ENCODE results near the gene S100A13. TPM values are rescaled to one million over a fixed set of nuclear protein-coding genes. Genes with fewer than 3 reads are reported as not detected.

The S100A13 gene
- total RNA-seq, 2 donors from 2014 or later, result 224 to 284 TPM

- no peak for DNase-seq
- Mint-ChIP-seq H3K27me3 (ENCODE audit: insufficient read depth) (no peaks in the 10 kb centered on the region), H3K27ac (no peak overlapping the region), H3K4me3 (peak overlapping the region; percentile 49), H3K4me1 (peaks cover 49% of the 10 kb centered on the region), H3K36me3 (ENCODE audit: low read depth) (peaks cover 19% of the 10 kb centered on the region), H3K9me3 (no peaks in the 10 kb centered on the region)
- Histone ChIP-seq H3K27ac (ENCODE audit: low read depth, low read length) (no peak overlapping the region), H3K9me3 (ENCODE audit: control insufficient read depth, low read length) (no peaks in the 10 kb centered on the region), H3K4me1 (ENCODE audit: control insufficient read depth, insufficient read depth, low read length) (peaks cover 3% of the 10 kb centered on the region), H3K9ac (ENCODE audit: extremely low read depth, low read length, poor library complexity, severe bottlenecking) (no peak overlapping the region), H3K27me3 (ENCODE audit: control insufficient read depth, insufficient read depth, low read length, poor library complexity, severe bottlenecking) (no peaks in the 10 kb centered on the region), H3K4me3 (ENCODE audit: low read length) (no peak overlapping the region), H3K36me3 (ENCODE audit: control insufficient read depth, insufficient read depth, low read length) (peaks cover 16% of the 10 kb centered on the region)
- WGBS, 2 experiments (ENCODE audit: insufficient coverage in 1 of 2, insufficient read length in 1 of 2), result 93 to 94% methylated on average over 3 to 7 of the region's 7 CpGs
- TF ChIP-seq, protein P1, sequence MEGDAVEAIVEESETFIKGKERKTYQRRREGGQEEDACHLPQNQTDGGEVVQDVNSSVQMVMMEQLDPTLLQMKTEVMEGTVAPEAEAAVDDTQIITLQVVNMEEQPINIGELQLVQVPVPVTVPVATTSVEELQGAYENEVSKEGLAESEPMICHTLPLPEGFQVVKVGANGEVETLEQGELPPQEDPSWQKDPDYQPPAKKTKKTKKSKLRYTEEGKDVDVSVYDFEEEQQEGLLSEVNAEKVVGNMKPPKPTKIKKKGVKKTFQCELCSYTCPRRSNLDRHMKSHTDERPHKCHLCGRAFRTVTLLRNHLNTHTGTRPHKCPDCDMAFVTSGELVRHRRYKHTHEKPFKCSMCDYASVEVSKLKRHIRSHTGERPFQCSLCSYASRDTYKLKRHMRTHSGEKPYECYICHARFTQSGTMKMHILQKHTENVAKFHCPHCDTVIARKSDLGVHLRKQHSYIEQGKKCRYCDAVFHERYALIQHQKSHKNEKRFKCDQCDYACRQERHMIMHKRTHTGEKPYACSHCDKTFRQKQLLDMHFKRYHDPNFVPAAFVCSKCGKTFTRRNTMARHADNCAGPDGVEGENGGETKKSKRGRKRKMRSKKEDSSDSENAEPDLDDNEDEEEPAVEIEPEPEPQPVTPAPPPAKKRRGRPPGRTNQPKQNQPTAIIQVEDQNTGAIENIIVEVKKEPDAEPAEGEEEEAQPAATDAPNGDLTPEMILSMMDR (conservative IDR thresholded peaks at IDR 0.05), result no peak
These were observed 12.4 kb downstream of the S100A13 start for GRCh38 chr1:153614906-153615305.

DNA sequence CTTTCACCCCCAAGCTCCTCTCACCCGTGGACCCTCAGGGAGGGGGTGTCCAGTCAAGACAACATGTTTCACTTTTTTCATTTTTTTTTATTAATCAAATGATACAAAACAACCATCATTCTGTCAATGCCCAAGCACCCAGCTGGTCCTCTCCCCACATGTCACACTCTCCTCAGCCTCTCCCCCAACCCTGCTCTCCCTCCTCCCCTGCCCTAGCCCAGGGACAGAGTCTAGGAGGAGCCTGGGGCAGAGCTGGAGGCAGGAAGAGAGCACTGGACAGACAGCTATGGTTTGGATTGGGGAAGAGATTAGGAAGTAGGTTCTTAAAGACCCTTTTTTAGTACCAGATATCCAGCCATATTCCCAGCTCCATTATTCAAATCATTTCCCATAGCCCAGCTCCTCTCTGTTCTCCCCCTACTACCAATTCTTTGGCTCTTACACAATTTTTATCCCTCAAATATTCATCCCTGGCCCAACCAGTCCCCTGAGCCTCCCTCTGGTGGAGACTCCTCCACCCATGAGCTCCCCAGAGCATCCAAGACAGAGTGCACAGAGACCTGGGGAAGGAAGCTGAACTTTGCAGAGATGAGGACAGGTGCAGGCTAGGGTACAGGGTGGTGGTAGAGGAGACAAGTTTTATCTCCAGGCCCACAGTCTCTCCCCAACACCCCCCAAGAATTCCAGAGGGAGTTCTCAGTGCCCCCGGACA lies 13.0 kb downstream of the S100A13 start:
- no peak overlapping the region for H3K9ac ChIP-seq (ENCODE audit: extremely low read depth, low read length, poor library complexity, severe bottlenecking)
- no peak overlapping the region for H3K27ac ChIP-seq (ENCODE audit: low read depth, low read length)
- Mint-ChIP-seq H3K27ac (no peak overlapping the region), H3K4me1 (peaks cover 54% of the 10 kb centered on the region), H3K9me3 (no peaks in the 10 kb centered on the region), H3K4me3 (peak overlapping the region; percentile 49), H3K27me3 (ENCODE audit: insufficient read depth) (peaks cover under 1% of the 10 kb centered on the region), H3K36me3 (ENCODE audit: low read depth) (peaks cover 14% of the 10 kb centered on the region)
- peaks cover 10% of the 10 kb centered on the region for H3K36me3 ChIP-seq (ENCODE audit: control insufficient read depth, insufficient read depth, low read length)
- DNase-seq, result no peak
- H3K4me3 ChIP-seq (ENCODE audit: low read length), result no peak overlapping the region
- H3K9me3 ChIP-seq (ENCODE audit: control insufficient read depth, low read length), result no peaks in the 10 kb centered on the region
- 92% methylated on average over 2 of the region's 2 CpGs; no CpG with 5 or more reads in 1 of the 2 experiments for WGBS, 2 experiments (ENCODE audit: insufficient coverage in 1 of 2, insufficient read length in 1 of 2)
- no peaks in the 10 kb centered on the region for H3K27me3 ChIP-seq (ENCODE audit: control insufficient read depth, insufficient read depth, low read length, poor library complexity, severe bottlenecking)
- TF ChIP-seq, protein P1 (conservative IDR thresholded peaks at IDR 0.05), result no peak
- H3K4me1 ChIP-seq (ENCODE audit: control insufficient read depth, insufficient read depth, low read length), result peaks cover 3% of the 10 kb centered on the region

GRCh38 chr1:153613406-153613805 lies 13.9 kb downstream of the S100A13 start:
- H3K4me1 Mint-ChIP-seq, result peaks cover 64% of the 10 kb centered on the region
- 85 to 88% methylated on average over 5 of the region's 5 CpGs for WGBS, 2 experiments (ENCODE audit: insufficient coverage in 1 of 2, insufficient read length in 1 of 2)
- peak overlapping the region; percentile 70 for H3K9ac ChIP-seq (ENCODE audit: extremely low read depth, low read length, poor library complexity, severe bottlenecking)
- H3K4me1 ChIP-seq (ENCODE audit: control insufficient read depth, insufficient read depth, low read length), result peaks cover 3% of the 10 kb centered on the region
- H3K27ac ChIP-seq (ENCODE audit: low read depth, low read length), result no peak overlapping the region
- TF ChIP-seq, protein P1 (conservative IDR thresholded peaks at IDR 0.05), result no peak
- peak overlapping the region; percentile 79 for H3K4me3 Mint-ChIP-seq
- H3K4me3 ChIP-seq (ENCODE audit: low read length), result peak overlapping the region; percentile 97
- H3K9me3 Mint-ChIP-seq, result no peaks in the 10 kb centered on the region
- H3K27me3 ChIP-seq (ENCODE audit: control insufficient read depth, insufficient read depth, low read length, poor library complexity, severe bottlenecking), result no peaks in the 10 kb centered on the region
- H3K36me3 Mint-ChIP-seq (ENCODE audit: low read depth), result peaks cover 9% of the 10 kb centered on the region
- peaks cover 2% of the 10 kb centered on the region for H3K27me3 Mint-ChIP-seq (ENCODE audit: insufficient read depth)
- peaks cover 6% of the 10 kb centered on the region for H3K36me3 ChIP-seq (ENCODE audit: control insufficient read depth, insufficient read depth, low read length)
- peak overlapping the region; percentile 84 for H3K27ac Mint-ChIP-seq
- DNase-seq, result no peak
- H3K9me3 ChIP-seq (ENCODE audit: control insufficient read depth, low read length), result no peaks in the 10 kb centered on the region

Measured in endodermal cell (in vitro differentiated cells).